AG04449 (cell line): ENCODE measurements around the gene GPR55.

Experiments
- CTCF ChIA-PET: fragments of 350-600 bp; formaldehyde crosslinking; extraction: SDS; loops from one replicate; lab custom pipeline; 2021; ENCODE audit warnings: antibody characterized with exemption; lab: Yijun Ruan, JAX
- POLR2A ChIA-PET: fragments of 400-600, 350-600 bp; formaldehyde crosslinking; extraction: SDS; loops from one replicate; lab custom pipeline; 2020; ENCODE audit warnings: antibody characterized with exemption, inconsistent platforms; lab: Yijun Ruan, JAX
- DNase-seq: peaks from one replicate; pipeline ENCODE4 v3.0.0-alpha.2; 2010; ENCODE audit warnings: low read depth, low spot score
- H3K4me3 ChIP-seq: 2 replicates; pipeline ENCODE4 v1.5.1; 2011; ENCODE audit warnings: low read depth, mild to moderate bottlenecking, control low read depth, low read length
- TF ChIP-seq, protein P1 (sequence below): IDR thresholded peaks from one replicate; pipeline ENCODE4 v1.5.1; 2011; ENCODE audit warnings: mild to moderate bottlenecking, moderate library complexity, low read length, control low read depth, inconsistent platforms; ENCODE audit not compliant: insufficient read depth; ENCODE audit errors: missing control alignments

Gene GPR55

GRCh38 chr2:230922951-230923717 lies 1.9 kb downstream of the GPR55 start:
- no peak for DNase-seq
- ChIA-PET CTCF (interaction anchor here (1.3 kb wide), 1 partner anchor 9 kb away, joined by 3 read pairs; no protein-coding TSS in a partner anchor), POLR2A (no interaction called here)
- H3K4me3 ChIP-seq: no peak overlapping the region
- TF ChIP-seq, protein P1, sequence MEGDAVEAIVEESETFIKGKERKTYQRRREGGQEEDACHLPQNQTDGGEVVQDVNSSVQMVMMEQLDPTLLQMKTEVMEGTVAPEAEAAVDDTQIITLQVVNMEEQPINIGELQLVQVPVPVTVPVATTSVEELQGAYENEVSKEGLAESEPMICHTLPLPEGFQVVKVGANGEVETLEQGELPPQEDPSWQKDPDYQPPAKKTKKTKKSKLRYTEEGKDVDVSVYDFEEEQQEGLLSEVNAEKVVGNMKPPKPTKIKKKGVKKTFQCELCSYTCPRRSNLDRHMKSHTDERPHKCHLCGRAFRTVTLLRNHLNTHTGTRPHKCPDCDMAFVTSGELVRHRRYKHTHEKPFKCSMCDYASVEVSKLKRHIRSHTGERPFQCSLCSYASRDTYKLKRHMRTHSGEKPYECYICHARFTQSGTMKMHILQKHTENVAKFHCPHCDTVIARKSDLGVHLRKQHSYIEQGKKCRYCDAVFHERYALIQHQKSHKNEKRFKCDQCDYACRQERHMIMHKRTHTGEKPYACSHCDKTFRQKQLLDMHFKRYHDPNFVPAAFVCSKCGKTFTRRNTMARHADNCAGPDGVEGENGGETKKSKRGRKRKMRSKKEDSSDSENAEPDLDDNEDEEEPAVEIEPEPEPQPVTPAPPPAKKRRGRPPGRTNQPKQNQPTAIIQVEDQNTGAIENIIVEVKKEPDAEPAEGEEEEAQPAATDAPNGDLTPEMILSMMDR: no peak

GRCh38 chr2:230921806-230922595 lies 3.0 kb downstream of the GPR55 start:
- no peak for DNase-seq

DNA sequence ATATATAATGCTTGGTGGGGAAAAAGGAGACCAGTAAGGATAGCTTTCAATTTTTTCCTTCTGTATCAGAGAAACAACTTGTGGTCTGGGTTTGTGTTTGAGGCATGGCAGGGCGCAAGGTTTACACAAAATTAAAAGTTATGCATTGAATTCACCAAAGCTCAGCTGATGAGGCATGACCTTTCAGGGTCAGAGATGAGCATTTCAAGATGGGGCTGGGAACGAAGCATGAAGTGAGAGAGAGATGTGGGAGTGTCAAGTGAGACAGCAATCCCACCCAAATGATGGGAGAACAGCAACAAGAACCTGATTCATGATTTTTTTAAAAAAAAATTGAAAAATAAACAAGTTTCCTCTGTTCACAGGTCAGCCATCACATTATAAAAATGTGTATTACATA lies 4.9 kb downstream of the GPR55 start:
- CTCF ChIA-PET: interaction anchor here (1.2 to 1.7 kb wide), 3 partner anchors 9 to 72 kb away, joined by 3 to 4 read pairs (median 3); no protein-coding TSS in a partner anchor
- no peak overlapping the region for H3K4me3 ChIP-seq
- TF ChIP-seq, protein P1: no peak
- POLR2A ChIA-PET: no interaction called here
- no peak for DNase-seq

More at GRCh38 chr2:230921806-230922595, 3.0 kb downstream of the GPR55 start:
- ChIA-PET CTCF (interaction anchor here (1.3 kb wide), 1 partner anchor 11 kb away, joined by 3 read pairs; no protein-coding TSS in a partner anchor), POLR2A (no interaction called here)
- TF ChIP-seq, protein P1: no peak
- no peak overlapping the region for H3K4me3 ChIP-seq

DNA sequence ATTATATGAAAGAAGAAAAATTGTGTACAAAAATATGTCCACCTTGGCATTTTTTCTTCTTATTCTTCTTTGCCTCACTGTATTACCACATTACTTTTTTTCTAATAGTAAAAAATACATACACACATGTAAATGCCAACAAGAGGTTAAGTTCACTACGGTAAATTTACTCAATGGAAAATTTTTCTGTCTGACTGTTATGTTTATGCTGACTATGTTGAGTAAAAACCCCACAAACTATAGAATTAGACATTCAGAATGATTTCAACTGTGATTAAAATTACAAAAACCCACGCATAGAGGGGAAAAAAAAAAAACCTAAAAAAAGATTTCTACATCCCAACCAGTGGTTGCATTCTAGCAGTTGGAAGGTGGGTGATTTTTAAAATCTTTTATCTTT lies 5.4 kb downstream of the GPR55 start:
- CTCF ChIA-PET: interaction anchor here (1.2 to 1.7 kb wide), 3 partner anchors 8 to 72 kb away, joined by 3 to 4 read pairs (median 3); no protein-coding TSS in a partner anchor

DNA sequence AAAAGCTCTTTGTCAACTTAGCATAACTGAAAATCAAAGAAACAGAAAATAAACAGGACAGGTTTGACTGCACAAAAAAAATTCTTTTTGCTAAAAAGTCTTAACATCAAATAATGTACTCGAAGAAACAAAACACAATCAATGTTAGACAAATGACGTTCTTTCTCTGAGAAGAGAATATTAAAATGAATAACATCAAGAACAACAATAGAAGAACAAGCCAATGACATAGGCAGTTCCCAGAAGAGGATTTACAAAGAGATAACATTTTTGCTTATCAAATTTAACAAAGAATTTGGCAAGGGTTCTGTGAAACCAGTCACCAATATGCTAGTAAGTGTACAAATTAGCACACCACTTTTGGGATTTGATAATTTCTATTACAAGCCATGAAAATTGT lies 5.8 kb downstream of the GPR55 start:
- ChIA-PET POLR2A (no interaction called here), CTCF (interaction anchor here (1.2 to 2.5 kb wide), 3 partner anchors 17 to 71 kb away, joined by 3 to 7 read pairs (median 4); no protein-coding TSS in a partner anchor)
- H3K4me3 ChIP-seq: no peak overlapping the region

More for the DNA sequence above, 5.4 kb downstream of the GPR55 start:
- no peak overlapping the region for H3K4me3 ChIP-seq
- POLR2A ChIA-PET: no interaction called here
- DNase-seq: no peak
- TF ChIP-seq, protein P1: no peak

More for the DNA sequence above, 5.8 kb downstream of the GPR55 start:
- no peak for DNase-seq
- TF ChIP-seq, protein P1: no peak
